Gastrocnemius medialis (tissue), 4 donors: Measurements from ENCODE around the gene ACVR1.

Experiments
- CTCF ChIP-seq, 5 experiments: fragments of 450-650 bp in 3 of 5; fragments of 200-600 bp in 2 of 5; sonication (generic) in 2 of 5; IDR thresholded peaks in 4 of 5; conservative IDR thresholded peaks in 1 of 5; 1 replicate in 4 of 5; 2 replicates in 1 of 5; pipeline ENCODE4 v1.5.1; 2016 to 2019; ENCODE audit warnings: antibody characterized with exemption in 5 of 5, mild to moderate bottlenecking in 3 of 5, moderate library complexity in 3 of 5
- POLR2A ChIP-seq, 2 donors: fragments of 450-650 bp; IDR thresholded peaks; one replicate each; pipeline ENCODE4 v1.6.1; 2017; ENCODE audit warnings: antibody characterized with exemption in 2 of 2, mild to moderate bottlenecking in 2 of 2, moderate library complexity in 2 of 2

- TF ChIP-seq POLR2A (IDR thresholded peaks at IDR 0.05) (no peak), CTCF (IDR thresholded peaks at IDR 0.05 in 4 of 5, conservative IDR thresholded peaks at IDR 0.05 in 1 of 5) (no peak)
These were observed 11.8 kb upstream of the ACVR1 start for GRCh38 chr2:157887946-157888345.
